Parathyroid adenoma (tissue), 2 donors: ENCODE results near the gene MDH2.

ENCODE experiments used
- H2AFZ ChIP-seq: fragments of 300-600 bp; sonication (generic); one replicate; pipeline ENCODE4 v1.7.0; 2017; ENCODE audit warnings: antibody characterized with exemption, mild to moderate bottlenecking
- H3K27ac ChIP-seq: fragments of 300-600 bp; sonication (generic); one replicate; pipeline ENCODE4 v1.7.0; 2017
- H3K27me3 ChIP-seq: fragments of 300-600 bp; sonication (generic); one replicate; pipeline ENCODE4 v1.7.0; 2017; ENCODE audit warnings: low read length; ENCODE audit not compliant: control insufficient read depth, insufficient read depth
- H3K36me3 ChIP-seq: fragments of 300-600 bp; sonication (generic); one replicate; pipeline ENCODE4 v1.7.0; 2017; ENCODE audit warnings: low read length; ENCODE audit not compliant: control insufficient read depth, insufficient read depth
- H3K4me1 ChIP-seq: fragments of 300-600 bp; sonication (generic); one replicate; pipeline ENCODE4 v1.7.0; 2017; ENCODE audit warnings: control low read depth
- H3K4me2 ChIP-seq: fragments of 300-600 bp; sonication (generic); one replicate; pipeline ENCODE4 v1.7.0; 2017; ENCODE audit warnings: low read length
- H3K4me3 ChIP-seq: fragments of 300-600 bp; sonication (generic); one replicate; pipeline ENCODE4 v1.7.0; 2017; ENCODE audit warnings: low read depth, low read length
- H3K79me2 ChIP-seq: fragments of 300-600 bp; sonication (generic); one replicate; pipeline ENCODE4 v1.7.0; 2017; ENCODE audit warnings: control low read depth
- H3K9ac ChIP-seq: fragments of 300-600 bp; sonication (generic); one replicate; pipeline ENCODE4 v1.7.0; 2017; ENCODE audit warnings: mild to moderate bottlenecking
- H3K9me3 ChIP-seq: fragments of 300-600 bp; sonication (generic); one replicate; pipeline ENCODE4 v1.7.0; 2017; ENCODE audit warnings: low read length; ENCODE audit not compliant: control insufficient read depth
- CTCF ChIP-seq: fragments of 300-600 bp; sonication (generic); IDR thresholded peaks from one replicate; pipeline ENCODE4 v1.7.0; 2017; ENCODE audit warnings: antibody characterized with exemption, mild to moderate bottlenecking
- donor health status: primary hyperparathyroidism.

Gene MDH2

DNA sequence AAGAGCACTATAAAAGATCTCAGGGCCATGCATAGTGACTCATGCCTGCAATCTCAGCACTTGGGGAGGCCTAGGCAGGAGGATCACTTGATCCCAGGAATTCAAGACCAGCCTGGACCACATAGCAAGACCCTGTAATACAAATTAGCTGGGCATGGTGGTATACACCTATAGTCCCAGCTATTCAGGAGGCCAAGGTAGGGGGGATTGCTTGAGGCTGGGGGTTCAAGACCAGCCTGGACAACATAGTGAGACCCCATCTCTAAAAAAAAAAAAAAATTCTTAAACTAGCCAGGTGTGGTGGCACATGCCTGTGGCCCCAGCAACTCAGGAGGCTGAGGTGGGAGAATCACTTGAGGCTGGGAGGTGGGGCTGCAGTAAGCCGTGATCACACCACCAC lies 15.9 kb upstream of the MDH2 start:
- no peak overlapping the region for H3K27ac ChIP-seq
- H3K4me1 ChIP-seq, result no peaks in the 10 kb centered on the region

DNA sequence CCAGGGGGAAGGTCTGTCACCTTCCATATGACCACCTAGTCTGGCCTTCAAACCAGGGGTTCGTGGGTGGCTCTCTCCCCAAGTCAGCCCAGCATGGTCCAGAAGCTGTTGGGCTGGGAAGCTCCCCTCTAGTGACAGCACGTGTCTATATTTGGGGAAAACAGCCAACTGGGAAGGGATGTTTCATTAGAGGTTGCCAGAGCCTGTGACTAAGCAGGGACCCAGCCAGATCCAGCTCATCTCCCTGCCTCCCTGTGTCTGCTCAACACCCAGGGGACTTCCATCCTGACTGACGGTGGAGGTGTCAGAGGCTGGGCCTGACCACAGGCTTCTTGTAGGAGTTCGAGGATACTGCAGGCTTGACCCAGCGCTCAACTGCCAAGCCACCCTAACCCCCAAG lies 10.6 kb upstream of the MDH2 start:
- no peak overlapping the region for H3K9ac ChIP-seq

More for the DNA sequence above, 15.9 kb upstream of the MDH2 start:
- TF ChIP-seq CTCF, result no peak
- H3K79me2 ChIP-seq, result no peaks in the 10 kb centered on the region
- H3K4me2 ChIP-seq, result no peak overlapping the region
- no peaks in the 10 kb centered on the region for H3K27me3 ChIP-seq
- H3K9me3 ChIP-seq, result no peaks in the 10 kb centered on the region
- H3K9ac ChIP-seq, result no peak overlapping the region
- H3K36me3 ChIP-seq, result no peaks in the 10 kb centered on the region
- H2AFZ ChIP-seq, result no peak overlapping the region
- no peak overlapping the region for H3K4me3 ChIP-seq

DNA sequence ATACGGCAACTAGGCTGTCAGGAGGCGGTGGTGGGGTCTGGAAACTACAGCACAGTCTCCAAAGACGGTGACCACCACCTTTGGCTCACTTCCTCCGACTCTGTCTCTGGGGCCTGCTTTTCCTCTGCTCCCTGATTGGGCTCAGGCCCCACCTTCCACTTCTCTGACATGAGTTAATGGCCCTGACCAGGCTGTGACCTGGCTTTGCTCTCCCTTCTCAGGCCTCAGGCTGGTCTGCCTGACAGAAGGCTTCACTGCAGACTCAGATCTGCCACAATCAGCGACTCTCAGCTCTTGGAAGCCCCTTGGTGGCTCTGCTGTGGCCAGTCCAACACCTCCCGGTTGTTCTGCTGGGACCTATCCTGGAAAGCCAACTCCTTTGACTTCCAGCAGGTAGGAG lies 7.8 kb upstream of the MDH2 start:
- H3K9ac ChIP-seq, result no peak overlapping the region
- H3K36me3 ChIP-seq, result no peaks in the 10 kb centered on the region
- H3K27me3 ChIP-seq, result no peaks in the 10 kb centered on the region
- H3K27ac ChIP-seq, result no peak overlapping the region
- no peak overlapping the region for H3K4me2 ChIP-seq
- no peak for TF ChIP-seq CTCF
- peaks cover 2% of the 10 kb centered on the region for H3K79me2 ChIP-seq
- H2AFZ ChIP-seq, result no peak overlapping the region
- no peaks in the 10 kb centered on the region for H3K9me3 ChIP-seq
- no peaks in the 10 kb centered on the region for H3K4me1 ChIP-seq
- no peak overlapping the region for H3K4me3 ChIP-seq

More for the DNA sequence above, 10.6 kb upstream of the MDH2 start:
- TF ChIP-seq CTCF, result no peak
- Histone ChIP-seq H3K79me2 (peaks cover 2% of the 10 kb centered on the region), H2AFZ (no peak overlapping the region), H3K9me3 (no peaks in the 10 kb centered on the region), H3K4me3 (no peak overlapping the region), H3K4me1 (no peaks in the 10 kb centered on the region), H3K4me2 (no peak overlapping the region), H3K36me3 (no peaks in the 10 kb centered on the region), H3K27me3 (no peaks in the 10 kb centered on the region), H3K27ac (no peak overlapping the region)

GRCh38 chr7:76044375-76044865 lies 3.5 kb upstream of the MDH2 start:
- no peak overlapping the region for H2AFZ ChIP-seq
- H3K9me3 ChIP-seq, result no peaks in the 10 kb centered on the region
- no peak overlapping the region for H3K9ac ChIP-seq
- no peak for TF ChIP-seq CTCF
- no peak overlapping the region for H3K4me2 ChIP-seq
- H3K4me1 ChIP-seq, result peaks cover 6% of the 10 kb centered on the region
- H3K4me3 ChIP-seq, result no peak overlapping the region
- no peaks in the 10 kb centered on the region for H3K27me3 ChIP-seq
- H3K36me3 ChIP-seq, result no peaks in the 10 kb centered on the region
- H3K27ac ChIP-seq, result no peak overlapping the region
- H3K79me2 ChIP-seq, result peaks cover 25% of the 10 kb centered on the region

DNA sequence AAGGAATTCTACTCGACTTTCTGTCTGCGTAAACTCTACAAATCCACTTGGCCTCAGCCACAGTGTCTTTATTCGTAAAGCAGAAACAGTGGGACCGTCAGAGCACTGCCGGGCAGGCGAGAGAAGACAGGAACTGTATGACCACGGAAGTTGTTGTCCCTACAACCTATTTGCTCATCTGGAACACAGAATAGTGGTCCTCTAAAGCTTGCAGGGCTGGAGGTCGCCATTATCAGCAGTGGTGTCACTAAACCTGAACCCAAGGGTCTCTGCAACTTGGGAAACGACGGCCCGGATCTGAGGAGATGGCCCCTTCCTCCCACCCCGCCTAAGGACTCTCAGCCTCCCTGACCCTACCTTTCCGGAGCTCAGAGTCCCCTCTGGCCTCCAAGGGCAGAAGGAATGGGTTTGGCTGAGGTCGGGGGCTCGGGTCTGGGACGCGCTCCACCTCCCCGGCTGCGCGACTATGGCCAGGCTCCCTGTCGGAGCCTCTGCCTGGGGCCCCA lies 548 bp upstream of the MDH2 start:
- Histone ChIP-seq H3K27ac (peak overlapping the region; percentile 75), H3K4me1 (peaks cover 12% of the 10 kb centered on the region), H3K9me3 (no peaks in the 10 kb centered on the region), H3K4me2 (peak overlapping the region; percentile 94), H3K9ac (peak overlapping the region; percentile 30), H3K36me3 (no peaks in the 10 kb centered on the region), H3K27me3 (no peaks in the 10 kb centered on the region), H2AFZ (peak overlapping the region; percentile 69), H3K79me2 (peaks cover 48% of the 10 kb centered on the region), H3K4me3 (peak overlapping the region; percentile 95)
- TF ChIP-seq CTCF, result no peak
